ENCODE data around the gene BCKDHA.

DNA sequence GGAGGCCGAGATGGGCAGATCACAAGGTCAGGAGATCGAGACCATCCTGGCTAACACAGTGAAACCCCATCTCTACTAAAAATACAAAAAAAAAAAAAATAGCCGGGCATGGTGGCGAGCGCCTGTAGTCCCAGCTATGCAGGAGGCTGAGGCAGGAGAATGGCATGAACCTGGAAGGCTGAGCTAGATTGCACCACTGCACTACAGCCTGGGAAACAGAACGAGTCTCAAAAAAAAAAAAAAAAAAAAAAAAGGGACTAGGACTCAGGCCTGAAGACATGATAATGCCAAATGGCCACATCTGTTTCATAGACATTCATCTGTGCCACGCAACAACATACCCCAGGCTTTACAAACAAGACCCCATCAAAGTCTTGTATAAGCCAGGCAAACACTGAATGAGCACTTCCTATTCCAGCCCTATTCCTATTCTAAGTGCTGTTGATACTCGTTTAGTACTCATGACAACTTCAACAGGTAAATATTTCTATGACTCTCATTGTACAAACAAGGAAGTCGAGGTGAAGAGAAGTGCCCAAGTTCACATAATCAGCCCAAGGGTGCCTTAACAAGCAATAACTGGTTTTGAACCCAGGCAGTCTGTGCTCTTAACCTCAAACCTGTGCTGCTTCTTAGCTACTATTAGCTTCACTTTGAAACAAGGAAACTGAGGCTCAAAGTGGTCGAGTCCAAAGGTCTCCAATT, 35.3 kb upstream of the BCKDHA start:
- TF ChIP-seq CTCF (conservative IDR thresholded peaks at IDR 0.05 in 1 of 2, IDR thresholded peaks at IDR 0.05 in 1 of 2; ENCODE audit: low read depth in 1 of 2, low read length in 2 of 2) (no peak), EZH2 (IDR thresholded peaks at IDR 0.05; ENCODE audit: low read length, missing control alignments) (no peak)
